Naive thymus-derived CD8-positive, alpha-beta T cell (primary cell): Measurements from ENCODE around the gene LSM3. TPM values are rescaled to one million over a fixed set of nuclear protein-coding genes. Genes with fewer than 3 reads are reported as not detected.

ENCODE experiments used
- ATAC-seq, 2 donors: fragments of 150-1000 bp; cut with Tn5 transposase in 1 of 2; sonication (Bioruptor Pico), chemical (Tn5 transposase) in 1 of 2; 1 replicate in 1 of 2; 2 replicates in 1 of 2; pipeline ENCODE4 v1.10.0; 2021; ENCODE audit warnings: mild to moderate bottlenecking in 2 of 2, moderate library complexity in 2 of 2
- POLR2A ChIA-PET: fragments of 350-600 bp; sonication (Branson Sonifier 250); formaldehyde crosslinking; loops from one replicate; lab custom pipeline; 2021; ENCODE audit warnings: antibody characterized with exemption; lab: Charles Lee
- DNase-seq, 10 donors: peaks; one replicate each; pipeline versions ENCODE4 v3.0.0 to v3.0.0-alpha.2; 2020 to 2022
- H3K27ac Mint-ChIP-seq, 10 donors: one replicate each; pipeline ENCODE4 v1.8.0; 2020 to 2022; ENCODE audit warnings: mild to moderate bottlenecking in 10 of 10, mixed read lengths in 10 of 10, moderate library complexity in 4 of 10, inconsistent platforms in 1 of 10
- H3K27me3 Mint-ChIP-seq, 5 donors: one replicate each; pipeline ENCODE4 v1.8.0; 2021 to 2022; ENCODE audit warnings: mixed read lengths in 5 of 5
- H3K36me3 Mint-ChIP-seq, 3 donors: one replicate each; pipeline ENCODE4 v1.8.0; 2020 to 2022; ENCODE audit warnings: mixed read lengths in 3 of 3, mild to moderate bottlenecking in 2 of 3, inconsistent platforms in 1 of 3
- H3K4me1 Mint-ChIP-seq, 4 donors: one replicate each; pipeline ENCODE4 v1.8.0; 2021 to 2022; ENCODE audit warnings: mixed read lengths in 4 of 4
- H3K4me3 Mint-ChIP-seq, 10 donors: one replicate each; pipeline ENCODE4 v1.8.0; 2020 to 2022; ENCODE audit warnings: mild to moderate bottlenecking in 10 of 10, mixed read lengths in 10 of 10, moderate library complexity in 6 of 10, inconsistent platforms in 1 of 10
- H3K9me3 Mint-ChIP-seq, 9 donors: one replicate each; pipeline ENCODE4 v1.8.0; 2020 to 2022; ENCODE audit warnings: mixed read lengths in 9 of 9, mild to moderate bottlenecking in 3 of 9, inconsistent platforms in 1 of 9, moderate library complexity in 1 of 9
- polyA plus RNA-seq, 3 donors: library from polyadenylated mRNA; unstranded; fragments of 300-500 nt; fragmentation: Illumina TruSeq; gene quantifications; one replicate each; pipeline ENCODE4 v1.2.3, GENCODE V29; 2021
- total RNA-seq, 8 experiments: library from RNA in 2 of 8; stranded (reverse) in 2 of 8; gene quantifications; one replicate each; pipeline ENCODE4 v1.2.3 and lab custom pipeline; 2021 to 2026

Gene LSM3
- total and polyA plus RNA-seq, 5 experiments from 2014 or later: 10.4 to 26.5 (median 20.8) TPM

DNA sequence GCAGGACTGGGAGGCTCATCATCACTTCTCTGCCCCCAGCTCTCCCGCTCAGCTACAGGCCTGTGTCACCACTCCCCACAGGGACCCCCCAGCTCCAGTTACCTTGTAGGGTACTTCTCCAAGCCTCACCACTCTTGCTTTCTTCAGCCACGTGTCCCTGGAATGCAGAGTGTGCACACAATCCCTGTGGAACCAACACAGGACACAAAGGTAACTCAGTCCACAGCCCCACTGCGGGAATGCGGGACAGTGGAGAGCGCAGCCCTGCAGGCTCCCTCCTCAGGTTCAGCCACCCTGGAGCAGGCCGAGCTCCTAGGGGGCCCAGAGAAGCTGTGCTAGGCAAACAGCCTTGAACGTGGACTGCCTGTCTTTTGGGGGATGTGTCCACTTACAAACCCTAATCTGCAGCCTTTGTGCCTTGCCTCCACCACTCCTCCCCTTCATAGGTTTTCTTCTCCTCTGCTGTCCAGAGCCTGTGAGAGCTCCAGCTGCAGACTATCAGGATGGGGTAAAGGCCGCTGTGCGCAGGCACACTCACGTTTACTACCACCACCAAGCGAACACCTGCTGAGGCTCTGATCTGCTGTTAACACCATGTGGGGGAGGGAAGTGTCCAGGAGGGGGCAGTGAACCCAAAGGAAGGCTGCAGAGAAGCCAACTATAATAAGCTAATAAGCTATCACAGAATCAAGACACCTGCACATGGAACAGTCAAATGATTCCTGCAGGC is 26.2 kb upstream of the LSM3 start:
- no peak for DNase-seq
- Mint-ChIP-seq H3K4me3 (no peak overlapping the region), H3K9me3 (no peaks in the 10 kb centered on the region), H3K4me1 (peaks cover 17 to 34% (median 27%) of the 10 kb centered on the region in 4 donors), H3K27me3 (no peaks in the 10 kb centered on the region), H3K27ac (peak overlapping the region in 7 of 10 donors; percentile 40 to 73 (median 59)), H3K36me3 (peaks cover 8 to 75% (median 17%) of the 10 kb centered on the region in 3 donors)
- peak; percentile 38 to 44 for ATAC-seq
- POLR2A ChIA-PET: interaction anchor here (0.8 to 1.6 kb wide), 4 partner anchors 9 to 27 kb away, joined by 3 to 4 read pairs (median 3); partner anchors contain the start of genes CHCHD4, LSM3, TMEM43 and XPC

DNA sequence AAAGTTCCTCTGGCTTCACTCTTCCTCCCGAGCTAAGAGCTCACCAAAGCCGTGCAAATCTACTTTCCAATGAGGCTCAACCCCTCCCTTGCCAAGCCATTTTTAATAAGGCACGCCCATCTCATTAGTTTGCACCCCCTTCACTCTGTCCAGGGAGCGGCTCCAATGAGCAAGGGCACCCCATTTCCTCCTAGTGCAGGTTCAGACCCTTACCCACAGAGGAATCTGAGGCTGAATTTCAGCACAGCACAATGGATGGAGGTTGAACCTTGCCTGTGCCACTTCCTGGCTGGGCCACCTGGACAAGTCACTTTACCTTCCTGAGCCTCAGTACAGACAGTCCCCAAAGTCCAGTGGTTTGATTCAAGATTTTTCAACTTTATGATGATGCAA is 25.7 kb upstream of the LSM3 start:
- peaks cover 19 to 40% (median 27%) of the 10 kb centered on the region in 4 donors for H3K4me1 Mint-ChIP-seq
- ATAC-seq (no peak), DNase-seq (no peak)
- H3K36me3 Mint-ChIP-seq: peaks cover 8 to 76% (median 22%) of the 10 kb centered on the region in 3 donors
- H3K27me3 Mint-ChIP-seq: no peaks in the 10 kb centered on the region
- H3K9me3 Mint-ChIP-seq: no peaks in the 10 kb centered on the region
- POLR2A ChIA-PET: interaction anchor here (1.2 to 1.6 kb wide), 3 partner anchors 9 to 28 kb away, joined by 3 to 4 read pairs (median 3); partner anchors contain the start of genes CHCHD4 and TMEM43
- H3K27ac Mint-ChIP-seq: peak overlapping the region in 3 of 10 donors; percentile 20 to 73 (median 37)
- H3K4me3 Mint-ChIP-seq: no peak overlapping the region

DNA sequence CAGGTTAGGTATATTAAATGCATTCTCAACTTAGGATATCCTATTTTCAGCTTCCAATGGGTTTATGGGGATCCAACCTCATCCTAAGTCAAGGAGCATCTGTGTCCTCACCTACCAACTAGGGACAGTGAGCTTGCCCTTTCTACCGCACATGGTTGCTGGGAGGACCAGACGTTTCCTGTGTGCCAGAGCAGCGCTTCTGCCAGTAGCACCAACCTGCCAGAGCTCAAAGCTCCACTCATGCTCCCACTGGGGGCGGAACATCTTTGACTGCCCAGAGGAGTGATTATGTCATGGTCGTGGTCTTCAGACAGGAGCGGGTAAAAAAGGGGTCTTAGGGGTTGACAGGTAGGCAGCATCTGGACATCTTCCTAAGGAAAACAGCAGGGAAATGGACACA is 25.0 kb upstream of the LSM3 start:
- peaks cover 22 to 47% (median 30%) of the 10 kb centered on the region in 4 donors for H3K4me1 Mint-ChIP-seq
- POLR2A ChIA-PET: interaction anchor here (1.2 to 1.3 kb wide), 2 partner anchors 8 to 14 kb away, joined by 3 read pairs; no protein-coding TSS in a partner anchor
- peak overlapping the region in 8 of 10 donors; percentile 3 to 85 (median 54) for H3K27ac Mint-ChIP-seq
- no peak overlapping the region for H3K4me3 Mint-ChIP-seq
- H3K9me3 Mint-ChIP-seq: no peaks in the 10 kb centered on the region
- H3K36me3 Mint-ChIP-seq: peaks cover 8 to 78% (median 23%) of the 10 kb centered on the region in 3 donors
- DNase-seq (no peak), ATAC-seq (no peak)
- H3K27me3 Mint-ChIP-seq: no peaks in the 10 kb centered on the region

DNA sequence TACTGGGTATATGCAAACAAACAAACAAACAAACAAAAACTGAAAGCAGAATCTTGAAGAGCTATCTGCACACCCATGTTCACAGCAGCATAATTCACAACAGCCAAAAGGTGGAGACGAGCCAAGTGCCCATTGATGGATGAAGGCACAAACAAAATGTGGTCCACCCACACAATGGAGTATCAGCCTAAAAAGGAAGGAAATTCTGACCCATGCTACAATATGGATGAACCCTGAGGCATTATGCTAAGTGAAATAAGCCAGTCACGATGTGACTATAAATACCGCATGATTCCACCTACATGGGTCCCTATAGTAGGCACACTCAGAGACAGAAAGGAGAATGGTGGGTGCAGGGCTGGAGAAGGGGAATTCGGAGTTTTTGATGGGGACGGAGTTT is 24.3 kb upstream of the LSM3 start:
- no peaks in the 10 kb centered on the region for H3K9me3 Mint-ChIP-seq
- no peak for DNase-seq
- H3K36me3 Mint-ChIP-seq: peaks cover 8 to 83% (median 28%) of the 10 kb centered on the region in 3 donors
- POLR2A ChIA-PET: no interaction called here
- no peak overlapping the region for H3K4me3 Mint-ChIP-seq
- H3K4me1 Mint-ChIP-seq: peaks cover 22 to 51% (median 32%) of the 10 kb centered on the region in 4 donors
- H3K27ac Mint-ChIP-seq: peak overlapping the region in 5 of 10 donors; percentile 12 to 79 (median 77)
- no peaks in the 10 kb centered on the region for H3K27me3 Mint-ChIP-seq
- no peak for ATAC-seq

DNA sequence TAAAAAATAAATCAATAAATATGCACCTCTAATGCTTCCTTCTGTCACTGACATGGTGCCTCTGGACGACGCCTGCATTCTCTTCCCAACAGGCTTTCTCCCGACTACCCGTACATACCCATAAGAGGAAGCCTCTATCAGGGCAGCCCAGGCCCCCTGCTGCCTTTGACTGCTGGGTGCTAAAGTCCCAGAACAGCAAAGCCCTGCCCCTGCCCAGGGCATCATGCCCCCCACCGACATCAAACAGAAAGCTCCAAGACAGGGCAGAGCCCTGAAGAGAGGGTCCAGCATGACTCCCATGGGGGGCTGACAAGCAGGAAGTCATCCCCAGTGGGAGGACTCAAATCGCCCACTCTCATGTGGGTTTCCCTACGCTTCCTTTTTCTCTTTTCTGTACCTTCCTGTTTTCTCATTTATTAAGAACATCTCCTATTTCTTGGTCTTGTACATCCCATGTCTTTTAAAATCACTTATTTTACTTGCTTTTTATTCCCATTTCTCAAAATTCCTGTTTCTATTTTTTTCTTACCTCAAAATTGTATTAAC is 23.6 kb upstream of the LSM3 start:
- Mint-ChIP-seq H3K4me3 (peak overlapping the region in 1 of 10 donors; percentile 28), H3K9me3 (no peaks in the 10 kb centered on the region), H3K27ac (peak overlapping the region in 7 of 10 donors; percentile 12 to 78 (median 40)), H3K36me3 (peaks cover 8 to 87% (median 33%) of the 10 kb centered on the region in 3 donors), H3K27me3 (no peaks in the 10 kb centered on the region), H3K4me1 (peaks cover 22 to 51% (median 32%) of the 10 kb centered on the region in 4 donors)
- POLR2A ChIA-PET: no interaction called here
- DNase-seq: no peak
- no peak for ATAC-seq

- Mint-ChIP-seq H3K27ac (peak overlapping the region in 8 of 10 donors; percentile 22 to 88 (median 73)), H3K4me1 (peaks cover 22 to 51% (median 32%) of the 10 kb centered on the region in 4 donors), H3K27me3 (no peaks in the 10 kb centered on the region), H3K9me3 (peaks cover 0 to 5% (median 3%) of the 10 kb centered on the region in 9 donors), H3K36me3 (peaks cover 17 to 92% (median 45%) of the 10 kb centered on the region in 3 donors), H3K4me3 (peak overlapping the region in 2 of 10 donors; percentile 23 to 60)
- POLR2A ChIA-PET: no interaction called here
- DNase-seq: no peak
- no peak for ATAC-seq
These were observed 22.4 kb upstream of the LSM3 start for GRCh38 chr3:14156201-14156600.

- Mint-ChIP-seq H3K9me3 (peaks cover 0 to 13% (median 9%) of the 10 kb centered on the region in 9 donors), H3K4me1 (peaks cover 22 to 51% (median 32%) of the 10 kb centered on the region in 4 donors), H3K27me3 (no peaks in the 10 kb centered on the region), H3K36me3 (peaks cover 25 to 97% (median 53%) of the 10 kb centered on the region in 3 donors), H3K27ac (peak overlapping the region in 3 of 10 donors; percentile 14 to 41 (median 22)), H3K4me3 (peak overlapping the region in 1 of 10 donors; percentile 15)
- POLR2A ChIA-PET: interaction anchor here (0.6 to 0.9 kb wide), 2 partner anchors 21 to 737 kb away, joined by 3 read pairs; partner anchors contain the start of genes LSM3 and XPC
- DNase-seq (no peak), ATAC-seq (no peak)
These were observed 21.6 kb upstream of the LSM3 start for GRCh38 chr3:14156843-14157561.

- peak overlapping the region in 2 of 10 donors; percentile 71 for H3K27ac Mint-ChIP-seq
- H3K9me3 Mint-ChIP-seq: peaks cover 0 to 20% (median 12%) of the 10 kb centered on the region in 9 donors
- H3K4me3 Mint-ChIP-seq: peak overlapping the region in 1 of 10 donors; percentile 27
- peaks cover 33 to 97% (median 63%) of the 10 kb centered on the region in 3 donors for H3K36me3 Mint-ChIP-seq
- POLR2A ChIA-PET: interaction anchor here (0.6 to 0.9 kb wide), 2 partner anchors 21 to 736 kb away, joined by 3 read pairs; partner anchors contain the start of genes LSM3 and XPC
- no peak for ATAC-seq
- DNase-seq: no peak
- H3K27me3 Mint-ChIP-seq: no peaks in the 10 kb centered on the region
- H3K4me1 Mint-ChIP-seq: peaks cover 22 to 51% (median 36%) of the 10 kb centered on the region in 4 donors
These were observed 20.7 kb upstream of the LSM3 start for GRCh38 chr3:14157951-14158350.

- Mint-ChIP-seq H3K4me3 (no peak overlapping the region), H3K4me1 (peaks cover 22 to 51% (median 36%) of the 10 kb centered on the region in 4 donors), H3K36me3 (peaks cover 37 to 97% (median 67%) of the 10 kb centered on the region in 3 donors), H3K27me3 (no peaks in the 10 kb centered on the region), H3K27ac (peak overlapping the region in 1 of 10 donors; percentile 71), H3K9me3 (peaks cover 0 to 20% (median 12%) of the 10 kb centered on the region in 9 donors)
- DNase-seq (no peak), ATAC-seq (no peak)
- POLR2A ChIA-PET: interaction anchor here (1.6 kb wide), 1 partner anchor 20 kb away, joined by 6 read pairs; the partner anchor contains the start of genes LSM3 and XPC
These were observed 20.2 kb upstream of the LSM3 start for GRCh38 chr3:14158370-14158769.

GRCh38 chr3:14159426-14159825 is 19.2 kb upstream of the LSM3 start:
- no peaks in the 10 kb centered on the region for H3K27me3 Mint-ChIP-seq
- peaks cover 32 to 97% (median 76%) of the 10 kb centered on the region in 3 donors for H3K36me3 Mint-ChIP-seq
- no peak overlapping the region for H3K27ac Mint-ChIP-seq
- no peak overlapping the region for H3K4me3 Mint-ChIP-seq
- DNase-seq (no peak), ATAC-seq (no peak)
- POLR2A ChIA-PET: interaction anchor here (1.6 kb wide), 1 partner anchor 19 kb away, joined by 6 read pairs; the partner anchor contains the start of genes LSM3 and XPC
- peaks cover 0 to 20% (median 12%) of the 10 kb centered on the region in 9 donors for H3K9me3 Mint-ChIP-seq
- peaks cover 20 to 42% (median 28%) of the 10 kb centered on the region in 4 donors for H3K4me1 Mint-ChIP-seq

DNA sequence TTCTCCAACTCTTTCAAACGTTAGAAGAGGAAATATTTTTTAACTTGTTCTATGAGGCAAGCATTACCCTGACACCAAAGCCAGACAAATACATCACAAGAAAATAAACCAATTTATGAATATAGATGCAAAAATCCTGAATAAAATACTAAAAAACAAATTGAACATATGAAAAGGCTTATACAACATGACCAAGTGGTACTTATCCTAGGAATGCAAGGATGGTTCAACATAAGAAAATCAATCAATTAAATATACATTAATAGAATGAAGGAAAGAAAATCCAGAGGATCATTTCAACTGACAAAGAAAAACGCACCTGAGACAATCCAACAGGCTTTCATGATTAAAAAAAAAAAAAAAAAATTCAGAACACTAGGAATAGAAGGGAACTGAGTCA is 17.3 kb upstream of the LSM3 start:
- Mint-ChIP-seq H3K4me1 (peaks cover 10 to 31% (median 18%) of the 10 kb centered on the region in 4 donors), H3K4me3 (no peak overlapping the region), H3K36me3 (peaks cover 32 to 99% (median 87%) of the 10 kb centered on the region in 3 donors), H3K9me3 (peaks cover 0 to 20% (median 12%) of the 10 kb centered on the region in 9 donors), H3K27me3 (no peaks in the 10 kb centered on the region), H3K27ac (no peak overlapping the region)
- DNase-seq (no peak), ATAC-seq (no peak)
- POLR2A ChIA-PET: interaction anchor here (0.7 kb wide), 1 partner anchor 8 kb away, joined by 3 read pairs; no protein-coding TSS in a partner anchor
